OCI-LY3 (cell line): ENCODE results near the gene TRAPPC2.

Experiments
- H2AFZ ChIP-seq: fragments of 200-600, 300-600 bp; shearing (Covaris generic); 2 replicates; pipeline ENCODE4 v1.6.0; 2014; ENCODE audit warnings: antibody characterized with exemption, low read depth, low read length
- H3K27ac ChIP-seq: fragments of 200-600, 300-600 bp; sonication (generic); 2 replicates; pipeline ENCODE4 v1.5.1; 2014; ENCODE audit warnings: mild to moderate bottlenecking, low read length, moderate library complexity, mixed read lengths
- H3K27me3 ChIP-seq: fragments of 200-600, 300-600 bp; sonication (generic); 2 replicates; pipeline ENCODE4 v1.6.1; 2014; ENCODE audit warnings: low read depth, low read length, mixed read lengths
- H3K36me3 ChIP-seq: fragments of 200-600, 300-600 bp; sonication (generic); replicated peaks from 2 replicates; pipeline ENCODE3; 2014; ENCODE audit warnings: low read depth, low read length, mixed read lengths
- H3K4me1 ChIP-seq: fragments of 300-600, 200-600 bp; sonication (generic); 2 replicates; pipeline ENCODE4 v1.6.1; 2014; ENCODE audit warnings: low read length, mixed read lengths
- H3K4me2 ChIP-seq: fragments of 200-600, 300-600 bp; sonication (generic); 2 replicates; pipeline ENCODE4 v1.6.1; 2014; ENCODE audit warnings: low read length, mixed read lengths
- H3K4me3 ChIP-seq: fragments of 300-600, 200-600 bp; sonication (generic); 2 replicates; pipeline ENCODE4 v1.5.1; 2014; ENCODE audit warnings: antibody characterized with exemption, mild to moderate bottlenecking, low read length, moderate library complexity
- H3K79me2 ChIP-seq: fragments of 300-600, 200-600 bp; shearing (Covaris generic); 2 replicates; pipeline ENCODE4 v1.6.1; 2014; ENCODE audit warnings: mild to moderate bottlenecking, low read length, mixed read lengths
- H3K9ac ChIP-seq: fragments of 300-600, 200-600 bp; shearing (Covaris generic); 2 replicates; pipeline ENCODE4 v1.6.0; 2014; ENCODE audit warnings: mild to moderate bottlenecking, low read length, moderate library complexity
- H3K9me3 ChIP-seq: fragments of 200-600, 300-600 bp; shearing (Covaris generic); 2 replicates; pipeline ENCODE4 v1.6.1; 2014; ENCODE audit warnings: low read length, mixed read lengths; ENCODE audit not compliant: insufficient read depth
- H4K20me1 ChIP-seq: fragments of 200-600, 300-600 bp; sonication (generic); 2 replicates; pipeline ENCODE4 v1.6.1; 2016; ENCODE audit warnings: low read length, mixed read lengths; ENCODE audit not compliant: insufficient read depth
- CTCF ChIP-seq: fragments of 200-600, 300-600 bp; sonication (generic); IDR thresholded peaks from 2 replicates; pipeline ENCODE4 v1.5.1; 2014; ENCODE audit warnings: antibody characterized with exemption, low read length, low read depth
- EZH2phosphoT487 ChIP-seq: fragments of 200-600 bp; shearing (Covaris generic); IDR thresholded peaks from 2 replicates; pipeline ENCODE4 v1.6.1; 2018; ENCODE audit warnings: antibody characterized with exemption, mixed run types, low read depth

The TRAPPC2 gene

GRCh38 chrX:13759152-13759718 is 24.8 kb upstream of the TRAPPC2 start:
- peaks cover 48% of the 10 kb centered on the region for H3K36me3 ChIP-seq

GRCh38 chrX:13756381-13756780 is 22.0 kb upstream of the TRAPPC2 start:
- H4K20me1 ChIP-seq, result no peaks in the 10 kb centered on the region
- H2AFZ ChIP-seq, result no peak overlapping the region
- no peak overlapping the region for H3K4me3 ChIP-seq
- TF ChIP-seq CTCF (no peak), EZH2phosphoT487 (no peak)
- H3K9me3 ChIP-seq, result no peaks in the 10 kb centered on the region
- H3K4me1 ChIP-seq, result peaks cover 83% of the 10 kb centered on the region
- H3K9ac ChIP-seq, result no peak overlapping the region
- peaks cover 39% of the 10 kb centered on the region for H3K36me3 ChIP-seq
- H3K4me2 ChIP-seq, result no peak overlapping the region
- H3K79me2 ChIP-seq, result peaks cover 6% of the 10 kb centered on the region; the same call in 1 of the 2 replicates
- H3K27me3 ChIP-seq, result no peaks in the 10 kb centered on the region
- H3K27ac ChIP-seq, result no peak overlapping the region

More at GRCh38 chrX:13759152-13759718, 24.8 kb upstream of the TRAPPC2 start:
- peak overlapping the region; percentile 98 for H3K27ac ChIP-seq
- TF ChIP-seq CTCF (no peak), EZH2phosphoT487 (no peak)
- H3K4me1 ChIP-seq, result peaks cover 86% of the 10 kb centered on the region
- peak overlapping the region; percentile 35 for H3K4me3 ChIP-seq
- H3K79me2 ChIP-seq, result peaks cover 6% of the 10 kb centered on the region
- peak overlapping the region; percentile 52; the same call in 1 of the 2 replicates for H3K9ac ChIP-seq
- H3K27me3 ChIP-seq, result no peaks in the 10 kb centered on the region
- no peaks in the 10 kb centered on the region for H4K20me1 ChIP-seq
- peak overlapping the region; percentile 70 for H3K4me2 ChIP-seq
- no peak overlapping the region for H2AFZ ChIP-seq
- H3K9me3 ChIP-seq, result no peaks in the 10 kb centered on the region

GRCh38 chrX:13755254-13755653 is 20.8 kb upstream of the TRAPPC2 start:
- Histone ChIP-seq H3K27me3 (no peaks in the 10 kb centered on the region), H3K4me1 (peaks cover 83% of the 10 kb centered on the region), H3K27ac (peak overlapping the region; percentile 29), H3K4me3 (no peak overlapping the region), H3K9ac (no peak overlapping the region), H2AFZ (no peak overlapping the region), H3K79me2 (no peaks in the 10 kb centered on the region), H4K20me1 (no peaks in the 10 kb centered on the region), H3K4me2 (peak overlapping the region; percentile 11; the same call in 1 of the 2 replicates), H3K36me3 (peaks cover 28% of the 10 kb centered on the region), H3K9me3 (no peaks in the 10 kb centered on the region)
- TF ChIP-seq CTCF (no peak), EZH2phosphoT487 (no peak)

GRCh38 chrX:13754765-13755164 is 20.3 kb upstream of the TRAPPC2 start:
- H3K36me3 ChIP-seq, result peaks cover 26% of the 10 kb centered on the region
- H3K9ac ChIP-seq, result no peak overlapping the region
- H3K9me3 ChIP-seq, result no peaks in the 10 kb centered on the region
- H2AFZ ChIP-seq, result no peak overlapping the region
- TF ChIP-seq EZH2phosphoT487, result no peak
- no peak for TF ChIP-seq CTCF
- peak overlapping the region; percentile 29; the same call in 1 of the 2 replicates for H3K27ac ChIP-seq
- no peaks in the 10 kb centered on the region for H3K27me3 ChIP-seq
- H3K4me1 ChIP-seq, result peaks cover 83% of the 10 kb centered on the region
- H4K20me1 ChIP-seq, result no peaks in the 10 kb centered on the region
- H3K79me2 ChIP-seq, result no peaks in the 10 kb centered on the region
- peak overlapping the region; percentile 11; the same call in 1 of the 2 replicates for H3K4me2 ChIP-seq
- no peak overlapping the region for H3K4me3 ChIP-seq
